Thoracic aorta endothelial cell (primary cell): ENCODE results near the gene SLC35G1. TPM values are rescaled to one million over a fixed set of nuclear protein-coding genes. Genes with fewer than 3 reads are reported as not detected.

Experiments
- total RNA-seq: library from RNA; depleted of rRNA; stranded (reverse); fragments of >200 nt; gene quantifications from 2 replicates; pipeline ENCODE4 v1.2.3, GENCODE V29; 2012

The SLC35G1 gene
- total RNA-seq, result 4.3 and 5.6 TPM in 2 replicates

GRCh38 chr10:93893646-93894515 lies at the start of gene SLC35G1:
Gene SLC35G1, plus strand, starts transcription at chr10:93893978. Its CDS starts 56 bp downstream, at chr10:93894034.

Other genes with a start within 250 kb of the SLC35G1 start
- gene FRA10AC1, start 191.4 kb upstream of the SLC35G1 start, total RNA-seq, result 19.9 and 20.2 TPM in 2 replicates
- not detected in 2 replicates for gene LGI1, start 136.0 kb upstream of the SLC35G1 start, total RNA-seq
- under 0.01 and 0.07 TPM in 2 replicates for gene PLCE1, start 100.0 kb downstream of the SLC35G1 start, total RNA-seq